Cardiac muscle cell (in vitro differentiated cells and primary cell): ENCODE results near the gene OR2Y1. TPM values are rescaled to one million over a fixed set of nuclear protein-coding genes. Genes with fewer than 3 reads are reported as not detected.
"Not testable (repeated sequence)": the region's sequence is repeated elsewhere in the genome, so short reads cannot be mapped to it uniquely, and the experiment has no call there.

Experiments
- DNase-seq, 2 donors: peaks; one replicate each; pipeline versions ENCODE4 v3.0.0 to v3.0.0-alpha.2; 2010 to 2017; ENCODE audit warnings: low read depth in 1 of 2, low spot score in 1 of 2
- H3K27ac ChIP-seq: fragments of 200-600 bp; sonication (generic); 2 replicates; pipeline ENCODE4 v1.5.1; 2016
- H3K27me3 ChIP-seq: fragments of 200-600 bp; sonication (generic); 2 replicates; pipeline ENCODE4 v1.6.0; 2016; ENCODE audit warnings: control low read depth
- H3K36me3 ChIP-seq: fragments of 200-600 bp; sonication (generic); 2 replicates; pipeline ENCODE4 v1.5.1; 2016; ENCODE audit warnings: control low read depth
- H3K4me1 ChIP-seq: fragments of 200-600 bp; sonication (generic); 2 replicates; pipeline ENCODE4 v1.8.1; 2017; ENCODE audit warnings: low read depth, mild to moderate bottlenecking, mixed run types
- H3K4me3 ChIP-seq: fragments of 200-600 bp; sonication (generic); 2 replicates; pipeline ENCODE4 v1.5.1; 2016; ENCODE audit warnings: mild to moderate bottlenecking
- H3K9me3 ChIP-seq: fragments of 200-600 bp; sonication (generic); 2 replicates; pipeline ENCODE4 v1.5.1; 2017; ENCODE audit warnings: low read depth, mild to moderate bottlenecking, control low read depth
- polyA plus RNA-seq: library from polyadenylated mRNA; unstranded; fragments of >200 nt; fragmentation: Nextera tagmentation; extraction: Ambion mirVana; gene quantifications from 2 replicates; pipeline ENCODE4 v1.2.1, GENCODE V29; 2016
- total RNA-seq: library from RNA; depleted of rRNA; stranded (reverse); fragments of >200 nt; gene quantifications from 2 replicates; pipeline ENCODE4 v1.2.3, GENCODE V29; 2016
- TF ChIP-seq, protein P1 (sequence below): IDR thresholded peaks from 2 replicates; pipeline ENCODE4 v1.5.1; 2012; ENCODE audit warnings: low read depth, mild to moderate bottlenecking, low read length

Gene OR2Y1, protein sequence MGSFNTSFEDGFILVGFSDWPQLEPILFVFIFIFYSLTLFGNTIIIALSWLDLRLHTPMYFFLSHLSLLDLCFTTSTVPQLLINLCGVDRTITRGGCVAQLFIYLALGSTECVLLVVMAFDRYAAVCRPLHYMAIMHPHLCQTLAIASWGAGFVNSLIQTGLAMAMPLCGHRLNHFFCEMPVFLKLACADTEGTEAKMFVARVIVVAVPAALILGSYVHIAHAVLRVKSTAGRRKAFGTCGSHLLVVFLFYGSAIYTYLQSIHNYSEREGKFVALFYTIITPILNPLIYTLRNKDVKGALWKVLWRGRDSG
- total RNA-seq = not detected in 2 replicates
- polyA plus RNA-seq = not detected in 2 replicates

DNA sequence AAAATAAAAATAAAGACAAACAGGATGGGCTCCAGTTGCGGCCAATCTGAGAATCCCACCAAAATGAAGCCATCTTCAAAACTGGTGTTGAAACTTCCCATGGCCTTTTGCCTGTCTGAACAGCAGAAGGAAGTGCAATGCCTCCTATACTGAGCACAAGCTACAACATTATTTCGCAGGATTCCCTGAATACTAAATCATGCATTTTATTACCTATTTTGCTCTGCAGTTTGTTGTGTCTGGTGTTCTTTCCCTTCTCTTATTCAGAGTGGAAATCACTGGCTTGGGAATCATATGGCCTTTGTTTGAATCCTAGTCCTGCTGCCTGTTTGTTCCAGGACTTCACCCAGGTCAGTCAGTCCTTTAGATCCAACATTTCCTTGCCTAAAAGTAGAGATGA, at the start of gene OR2Y1:
OR2Y1 (minus strand) TSS at position 101 of the 400 bp plus-strand sequence; CDS start at position 101, 0 bp downstream.
- Histone ChIP-seq H3K4me1 (no peaks in the 10 kb centered on the region), H3K9me3 (no peaks in the 10 kb centered on the region), H3K36me3 (no peaks in the 10 kb centered on the region), H3K27ac (no peak within 1 kb of the TSS), H3K4me3 (no peak within 1 kb of the TSS), H3K27me3 (no peaks in the 10 kb centered on the region)
- TF ChIP-seq, protein P1, sequence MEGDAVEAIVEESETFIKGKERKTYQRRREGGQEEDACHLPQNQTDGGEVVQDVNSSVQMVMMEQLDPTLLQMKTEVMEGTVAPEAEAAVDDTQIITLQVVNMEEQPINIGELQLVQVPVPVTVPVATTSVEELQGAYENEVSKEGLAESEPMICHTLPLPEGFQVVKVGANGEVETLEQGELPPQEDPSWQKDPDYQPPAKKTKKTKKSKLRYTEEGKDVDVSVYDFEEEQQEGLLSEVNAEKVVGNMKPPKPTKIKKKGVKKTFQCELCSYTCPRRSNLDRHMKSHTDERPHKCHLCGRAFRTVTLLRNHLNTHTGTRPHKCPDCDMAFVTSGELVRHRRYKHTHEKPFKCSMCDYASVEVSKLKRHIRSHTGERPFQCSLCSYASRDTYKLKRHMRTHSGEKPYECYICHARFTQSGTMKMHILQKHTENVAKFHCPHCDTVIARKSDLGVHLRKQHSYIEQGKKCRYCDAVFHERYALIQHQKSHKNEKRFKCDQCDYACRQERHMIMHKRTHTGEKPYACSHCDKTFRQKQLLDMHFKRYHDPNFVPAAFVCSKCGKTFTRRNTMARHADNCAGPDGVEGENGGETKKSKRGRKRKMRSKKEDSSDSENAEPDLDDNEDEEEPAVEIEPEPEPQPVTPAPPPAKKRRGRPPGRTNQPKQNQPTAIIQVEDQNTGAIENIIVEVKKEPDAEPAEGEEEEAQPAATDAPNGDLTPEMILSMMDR = no peak
- DNase-seq = no peak

DNA sequence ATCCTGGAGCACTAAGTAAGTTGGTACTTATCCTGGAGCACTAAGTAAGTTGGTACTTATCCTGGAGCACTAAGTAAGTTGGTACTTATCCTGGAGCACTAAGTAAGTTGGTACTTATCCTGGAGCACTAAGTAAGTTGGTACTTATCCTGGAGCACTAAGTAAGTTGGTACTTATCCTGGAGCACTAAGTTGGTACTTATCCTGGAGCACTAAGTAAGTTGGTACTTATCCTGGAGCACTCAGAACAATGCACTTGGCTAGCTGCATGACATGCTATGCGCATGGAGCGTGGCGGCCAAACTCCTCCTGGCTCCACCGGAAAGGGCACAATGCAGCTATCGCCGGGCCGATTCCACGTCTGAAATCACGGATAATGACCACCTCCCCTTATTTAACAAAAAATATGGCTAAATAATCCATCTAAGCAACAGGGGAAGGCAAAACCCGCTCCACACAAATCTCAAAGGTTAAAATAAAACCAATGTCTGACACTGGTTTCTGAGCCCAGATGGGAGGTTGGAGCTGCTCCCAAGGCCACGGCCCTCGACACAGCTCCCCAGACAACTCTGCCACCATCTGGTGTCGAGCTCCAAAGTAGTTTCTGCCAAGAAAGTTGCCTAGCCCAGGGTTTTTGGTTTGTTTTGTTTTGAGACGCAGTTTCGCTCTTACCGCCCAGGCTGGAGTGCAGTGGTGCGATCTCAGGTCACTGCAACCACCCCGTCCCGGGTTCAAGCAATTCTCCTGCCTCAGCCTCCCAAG, 49.0 kb upstream of the OR2Y1 start:
- Histone ChIP-seq H3K4me1 (peaks cover 11% of the 10 kb centered on the region), H3K36me3 (peaks cover 12% of the 10 kb centered on the region)
- H3K9me3 ChIP-seq, DNase-seq, H3K27ac ChIP-seq, H3K4me3 ChIP-seq, H3K27me3 ChIP-seq: not testable (repeated sequence)

DNA sequence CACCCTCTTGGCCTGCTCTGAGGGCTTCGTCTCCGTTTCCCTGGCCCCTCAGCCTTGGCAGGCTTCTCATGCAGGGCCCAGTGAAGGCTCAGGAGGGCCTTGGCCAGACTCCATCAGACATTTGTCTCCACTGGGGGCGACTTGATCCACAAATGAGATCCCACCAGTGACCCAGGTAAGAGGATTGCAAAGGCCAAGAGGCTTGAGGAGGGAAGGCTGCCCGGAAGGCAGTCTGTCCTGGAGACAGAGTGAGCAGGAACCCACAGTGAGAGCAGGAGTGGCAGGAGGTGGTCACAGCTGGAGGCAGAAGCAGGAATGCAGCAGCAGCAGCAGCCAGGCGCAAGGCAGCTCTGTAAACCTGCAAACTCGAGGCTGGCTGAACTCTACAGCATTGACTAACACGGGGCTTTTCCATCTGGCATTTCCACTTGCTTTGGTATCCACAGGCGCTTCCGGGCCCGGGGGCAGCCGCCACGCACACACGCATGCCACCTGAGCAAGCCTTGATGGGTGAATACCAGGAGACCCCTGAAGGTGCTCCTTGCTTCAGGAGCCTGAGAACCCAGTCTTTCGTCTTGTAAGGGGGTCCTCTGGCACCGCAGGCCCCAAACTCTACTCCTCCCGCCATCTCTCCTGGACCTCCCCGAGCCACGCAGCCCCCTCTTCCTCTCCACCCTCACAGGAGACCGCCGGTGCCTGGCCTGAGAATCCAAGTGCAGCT, 48.0 kb upstream of the OR2Y1 start:
- peak in 1 of 2 donors; percentile 30 for DNase-seq
- Histone ChIP-seq H3K4me1 (peaks cover 11% of the 10 kb centered on the region), H3K9me3 (no peaks in the 10 kb centered on the region), H3K36me3 (peaks cover 12% of the 10 kb centered on the region), H3K4me3 (no peak overlapping the region), H3K27ac (no peak overlapping the region), H3K27me3 (no peaks in the 10 kb centered on the region)
- TF ChIP-seq, protein P1 = no peak

DNA sequence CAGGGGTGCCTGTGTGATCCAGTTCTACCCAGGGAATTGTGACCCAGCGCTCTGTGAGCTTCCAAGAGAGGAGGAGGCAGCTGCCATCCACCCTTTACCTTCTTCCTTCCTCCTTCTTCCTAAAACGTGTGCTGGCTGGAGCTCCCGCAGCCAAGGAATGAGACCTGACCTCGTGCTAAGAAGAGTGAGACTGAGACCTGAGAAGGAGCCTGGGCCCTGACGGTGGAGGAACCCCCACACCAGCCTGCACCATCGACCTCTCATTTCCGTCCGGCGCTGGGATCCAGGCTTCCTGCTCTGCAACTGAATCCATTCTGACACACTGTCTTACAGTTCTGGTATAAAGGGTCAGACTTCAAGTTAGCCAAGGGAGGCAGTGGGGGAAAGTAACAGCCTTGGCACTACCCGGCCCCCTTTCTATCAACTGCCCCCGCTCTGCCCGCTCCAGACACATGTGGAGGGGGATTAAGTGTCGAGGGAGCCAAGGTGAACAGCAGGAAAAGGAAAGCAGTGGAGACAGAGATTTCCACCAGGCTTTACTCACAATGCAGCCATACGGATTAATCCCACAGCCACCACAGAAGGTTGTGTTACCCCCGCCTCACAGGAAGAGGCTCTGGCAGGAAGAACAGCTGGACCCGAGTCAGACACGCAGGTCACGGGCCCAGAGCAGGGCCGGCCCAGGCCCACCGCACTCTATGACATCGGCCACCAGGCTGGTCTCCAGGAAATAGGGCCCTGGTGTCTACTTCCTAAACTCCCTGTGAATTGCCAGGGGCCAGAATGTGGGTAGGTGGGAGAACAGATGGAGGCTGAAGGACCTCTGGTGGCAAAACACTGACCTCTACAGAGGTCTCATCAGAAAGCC, 46.9 kb upstream of the OR2Y1 start:
- H3K36me3 ChIP-seq = peaks cover 4% of the 10 kb centered on the region
- H3K27ac ChIP-seq = no peak overlapping the region
- no peaks in the 10 kb centered on the region for H3K27me3 ChIP-seq
- DNase-seq = no peak
- no peaks in the 10 kb centered on the region for H3K9me3 ChIP-seq
- TF ChIP-seq, protein P1 = no peak
- no peak overlapping the region for H3K4me3 ChIP-seq
- H3K4me1 ChIP-seq = peaks cover 11% of the 10 kb centered on the region

DNA sequence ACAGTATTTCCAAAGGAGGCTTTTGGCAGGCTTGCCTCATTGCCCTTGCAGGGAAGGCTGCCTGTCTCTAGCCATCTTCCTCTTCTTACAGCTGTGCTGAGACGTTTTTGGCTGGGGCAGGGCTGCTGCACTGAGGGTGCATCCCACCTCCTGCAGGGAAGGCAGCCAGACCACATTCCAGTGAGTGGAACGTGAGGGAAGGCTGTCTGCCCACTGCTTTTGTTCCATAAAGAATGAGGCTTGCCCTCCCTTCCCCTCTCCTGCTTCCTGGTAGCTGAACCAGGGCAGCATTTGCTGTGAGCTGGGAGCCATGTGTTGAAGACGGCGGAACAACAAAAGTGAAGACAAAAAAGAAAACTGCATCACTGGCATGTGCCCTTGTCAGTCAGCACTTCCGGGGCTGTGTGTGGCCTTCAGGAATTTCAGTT, 46.0 kb upstream of the OR2Y1 start:
- Histone ChIP-seq H3K4me3 (no peak overlapping the region), H3K27me3 (no peaks in the 10 kb centered on the region), H3K36me3 (peaks cover 4% of the 10 kb centered on the region), H3K27ac (peak overlapping the region; percentile 68), H3K9me3 (no peaks in the 10 kb centered on the region), H3K4me1 (peaks cover 11% of the 10 kb centered on the region)
- peak; percentile 31 to 93 for DNase-seq
- TF ChIP-seq, protein P1 = no peak
